ENCODE results near the gene LGALS4.
"Not testable (repeated sequence)": the region's sequence is repeated elsewhere in the genome, so short reads cannot be mapped to it uniquely, and the experiment has no call there.

LGALS4 gene

DNA sequence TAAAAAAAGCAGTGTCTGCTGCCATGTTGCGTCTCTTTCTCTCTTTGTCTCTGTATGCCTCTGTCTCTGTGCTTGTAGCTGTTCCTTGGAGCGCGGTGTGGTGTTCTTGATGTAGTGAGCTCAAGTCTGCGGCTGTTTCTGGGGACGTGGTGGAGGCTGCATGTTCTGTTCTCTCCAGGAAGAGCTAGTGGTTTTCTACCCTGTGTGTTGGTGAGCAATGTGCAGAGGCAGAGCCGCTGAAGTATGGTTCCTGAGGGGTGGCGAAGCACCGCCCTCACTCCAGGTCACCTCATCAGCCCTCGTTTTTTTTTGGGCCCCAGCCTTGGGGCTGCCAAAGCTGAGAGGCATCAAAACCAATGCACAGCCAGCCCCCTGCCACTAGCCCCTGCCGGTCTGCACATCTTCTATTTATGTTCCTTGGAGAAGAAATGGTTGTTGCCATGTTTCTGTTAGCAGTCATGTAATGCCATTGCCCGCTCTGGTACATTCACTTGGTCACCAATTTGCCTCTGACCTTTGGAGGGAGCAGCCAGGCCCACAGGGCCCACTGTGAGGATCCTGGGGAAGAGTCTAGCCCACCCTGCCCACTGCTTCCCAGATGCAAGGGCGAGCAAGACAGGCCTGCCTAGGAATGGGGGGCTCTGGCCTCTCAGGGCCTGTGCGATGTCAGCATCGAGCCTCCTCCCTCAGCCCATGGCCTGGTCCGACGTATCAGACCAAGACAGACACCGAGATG lies 29.9 kb upstream of the LGALS4 start:
- DNase-seq = peak in 4 of 5 donors; percentile 37 to 80 (median 49)

DNA sequence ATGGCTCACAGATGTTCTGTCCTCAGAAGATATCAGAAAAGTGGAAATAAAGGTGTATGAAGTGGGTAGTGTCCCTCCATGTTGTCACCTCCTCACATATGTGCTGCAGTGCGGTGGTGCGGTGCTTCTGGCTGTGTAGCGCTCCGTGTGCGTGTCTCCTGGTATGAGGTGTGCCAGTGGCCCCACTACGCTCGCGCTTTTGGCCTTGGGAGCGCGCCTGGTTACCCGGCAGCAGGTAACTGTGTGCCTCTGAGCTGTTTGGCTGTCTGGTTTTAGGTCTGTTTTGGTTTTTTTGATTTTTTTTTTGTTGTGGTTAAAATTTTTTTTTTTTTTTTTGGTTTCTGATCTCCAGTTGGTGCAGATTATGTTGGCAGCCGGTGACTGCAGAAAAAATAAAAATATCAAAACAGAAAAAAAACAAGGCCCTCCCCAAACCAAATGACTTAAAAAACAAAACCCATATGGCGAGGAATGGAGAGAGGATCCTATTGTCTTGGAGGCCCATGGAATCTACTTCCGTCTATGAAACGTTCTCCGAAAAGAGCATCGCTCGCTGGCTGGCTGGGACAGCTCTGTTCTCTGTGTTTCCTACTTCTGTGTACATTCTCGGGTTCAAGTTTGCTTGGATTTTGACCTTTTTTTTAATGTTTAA lies 29.2 kb upstream of the LGALS4 start:
- peak in 4 of 5 donors; percentile 43 to 70 (median 54) for DNase-seq

DNA sequence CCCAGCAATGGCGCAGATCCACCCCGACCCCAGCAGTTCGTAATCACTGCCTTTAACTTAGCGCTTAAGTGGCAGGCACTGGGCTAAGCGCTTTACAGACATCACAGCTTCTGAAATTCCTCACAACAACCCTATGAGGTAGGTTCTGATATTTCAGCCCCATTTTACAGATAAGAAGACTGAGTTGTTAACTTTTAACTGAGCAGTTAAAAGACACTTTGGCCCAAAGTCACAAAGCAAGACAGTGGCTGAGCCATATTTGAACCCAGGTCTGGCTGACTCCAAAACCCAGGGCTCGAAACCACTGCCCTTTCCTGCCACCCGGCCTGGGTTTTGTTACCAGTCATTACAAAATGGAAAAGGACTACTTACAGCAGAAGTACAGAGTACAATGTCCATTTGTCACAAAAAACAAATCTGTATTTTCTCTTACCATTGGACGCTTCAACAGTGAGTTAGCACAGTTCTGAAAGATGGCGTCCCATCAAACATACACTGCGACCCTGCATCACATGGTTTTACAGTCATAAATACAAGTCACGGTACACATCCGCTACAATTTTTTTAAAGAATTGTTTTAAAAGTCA lies 28.5 kb upstream of the LGALS4 start:
- no peak for DNase-seq

DNA sequence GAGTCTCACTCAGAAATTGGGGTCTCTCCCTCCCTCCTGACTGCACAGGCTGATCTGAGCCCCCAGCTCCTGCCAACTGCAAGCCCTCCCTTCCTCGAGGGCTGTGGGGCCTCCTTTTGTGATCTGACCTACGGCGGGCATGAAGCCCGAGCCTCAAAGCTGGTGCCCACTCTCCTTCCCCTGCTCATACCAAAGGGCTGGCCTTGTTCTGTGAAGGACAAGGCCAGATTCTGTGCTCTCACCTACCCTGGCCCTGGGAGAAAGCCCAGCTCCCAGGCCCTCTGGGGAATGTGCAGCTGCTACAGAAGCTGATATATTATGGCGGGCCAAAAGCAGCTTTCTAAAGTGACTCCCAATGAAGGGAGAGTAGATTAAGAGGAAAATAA lies 27.8 kb upstream of the LGALS4 start:
- no peak for DNase-seq

DNA sequence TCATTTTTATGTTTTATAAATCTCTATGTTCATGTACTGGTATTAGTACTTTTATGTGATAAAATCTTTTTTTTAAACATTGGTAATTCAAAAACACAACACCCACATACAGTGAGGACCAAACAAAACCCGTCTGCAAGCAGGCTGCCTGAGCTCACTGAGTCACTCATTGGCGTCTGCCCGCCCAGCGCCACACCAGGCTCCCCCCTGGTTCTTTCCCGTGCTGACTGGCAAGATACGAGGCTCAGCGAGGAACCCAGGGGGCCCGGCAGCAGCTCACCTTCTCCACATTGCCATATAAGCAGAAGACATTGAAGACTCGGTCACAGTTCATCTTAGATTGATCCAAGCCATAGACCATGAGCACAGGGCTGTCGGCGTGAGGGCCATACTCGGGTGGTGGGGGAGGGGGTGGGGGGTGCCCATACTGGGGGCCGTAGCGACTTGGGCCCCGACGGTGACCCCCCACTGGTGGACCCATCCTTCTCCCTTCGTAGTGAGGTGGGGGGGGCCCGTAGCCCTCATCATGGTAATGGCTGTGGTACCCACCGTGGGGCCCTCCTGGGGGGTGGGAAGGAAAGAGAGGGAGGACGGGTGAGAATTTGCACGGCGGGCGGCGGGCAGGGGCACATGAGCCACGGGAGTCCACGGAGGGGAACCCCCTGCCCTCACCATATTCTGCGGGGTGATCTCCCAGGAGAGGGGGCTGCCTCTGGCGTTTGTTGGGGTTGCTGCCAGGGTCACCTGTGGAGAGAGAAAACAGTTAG lies 27.3 kb upstream of the LGALS4 start:
- no peak for DNase-seq

DNA sequence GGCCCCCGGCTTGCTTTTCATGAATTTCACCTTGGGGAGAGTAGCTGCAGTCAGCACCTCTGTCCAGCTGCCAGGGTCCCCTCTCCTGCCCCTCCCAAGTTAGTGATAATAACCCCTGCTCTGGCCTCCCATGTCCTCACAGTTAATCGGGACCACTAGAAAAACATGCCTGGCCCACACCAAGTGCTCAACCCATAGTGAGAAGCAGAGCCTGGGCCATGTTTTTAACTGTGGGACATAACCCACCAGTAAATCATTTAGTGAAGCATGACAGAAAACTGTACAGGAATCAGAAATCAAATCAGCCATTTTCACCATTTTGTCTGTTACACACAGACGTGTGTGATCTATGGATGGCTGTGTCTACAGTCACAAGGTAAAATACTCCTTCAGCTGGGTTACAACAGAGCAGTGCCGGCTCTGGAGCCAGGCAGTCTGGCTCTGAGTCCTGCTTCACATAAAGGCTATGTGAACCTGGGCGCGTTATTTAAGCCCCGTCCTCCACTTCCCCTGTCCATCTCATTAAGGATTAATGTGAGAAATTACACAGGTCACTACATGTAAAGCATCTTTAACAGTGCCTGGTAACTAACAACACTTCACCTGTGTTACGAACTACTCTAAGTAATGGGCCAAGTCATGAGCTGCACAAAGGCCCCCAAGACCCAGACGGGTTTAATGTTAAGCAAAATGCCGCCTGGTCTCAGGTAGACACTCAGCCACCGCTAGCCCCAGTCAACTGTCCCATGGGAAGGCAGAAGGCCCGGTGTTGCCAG lies 26.4 kb upstream of the LGALS4 start:
- DNase-seq = no peak

DNA sequence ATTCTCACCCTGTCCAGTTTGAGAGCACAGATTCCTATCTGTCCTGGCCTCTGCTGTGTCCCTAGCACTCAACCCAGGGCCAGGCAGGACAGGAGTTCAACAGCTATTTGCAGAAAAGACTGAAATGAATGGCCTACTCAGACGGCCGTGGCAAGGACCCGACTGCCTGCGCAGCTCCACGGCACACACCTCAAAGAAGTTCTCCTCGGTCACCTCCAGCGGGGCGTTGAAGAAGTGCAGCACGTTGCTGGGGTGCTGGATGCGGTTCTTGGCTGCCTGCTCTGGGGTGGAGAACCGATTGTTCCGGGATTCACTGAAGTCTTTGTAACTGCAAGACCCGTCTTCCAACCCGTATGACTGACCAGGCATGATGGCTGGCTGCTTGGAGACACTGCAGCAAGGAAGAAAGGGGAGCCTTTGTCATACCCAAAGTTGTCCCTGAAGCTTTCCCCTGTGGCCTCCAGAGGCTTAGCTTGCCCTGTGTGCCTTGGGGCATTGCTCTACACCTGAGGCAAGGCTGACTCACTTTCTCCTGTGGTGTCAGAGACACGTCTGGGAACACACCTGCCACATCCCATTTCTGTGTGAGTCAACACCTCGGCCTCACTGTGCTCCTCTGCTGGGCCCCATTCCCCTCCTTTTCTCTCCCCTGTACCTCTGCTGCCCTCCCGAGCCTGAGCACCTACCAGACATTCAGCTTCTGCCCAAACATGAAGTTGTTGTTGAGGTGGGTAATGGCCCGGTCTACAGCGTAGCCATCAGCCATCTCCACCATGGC lies 25.7 kb upstream of the LGALS4 start:
- DNase-seq = no peak

DNA sequence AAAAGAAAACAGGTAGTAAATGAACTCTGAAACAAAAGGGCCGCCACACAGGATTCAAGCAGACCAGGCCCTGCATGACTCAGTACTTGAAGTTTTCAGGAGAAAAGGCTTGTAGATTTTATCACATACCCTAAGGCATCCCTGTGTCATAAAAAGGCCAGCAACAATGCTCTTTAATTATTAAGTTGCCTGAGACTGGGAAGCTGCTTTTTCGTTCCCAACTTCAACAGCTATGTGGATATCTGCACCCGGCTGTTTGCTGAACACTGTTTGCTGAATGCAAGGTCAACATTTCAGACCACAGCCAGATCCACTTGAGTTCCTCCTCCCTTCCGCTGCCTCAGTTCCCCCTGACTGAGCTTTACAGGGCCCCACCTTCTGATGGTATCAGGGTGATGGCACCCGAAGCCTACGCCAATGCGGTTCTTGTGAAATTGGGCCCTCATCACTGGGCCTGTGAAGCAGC lies 24.9 kb upstream of the LGALS4 start:
- no peak for DNase-seq

DNA sequence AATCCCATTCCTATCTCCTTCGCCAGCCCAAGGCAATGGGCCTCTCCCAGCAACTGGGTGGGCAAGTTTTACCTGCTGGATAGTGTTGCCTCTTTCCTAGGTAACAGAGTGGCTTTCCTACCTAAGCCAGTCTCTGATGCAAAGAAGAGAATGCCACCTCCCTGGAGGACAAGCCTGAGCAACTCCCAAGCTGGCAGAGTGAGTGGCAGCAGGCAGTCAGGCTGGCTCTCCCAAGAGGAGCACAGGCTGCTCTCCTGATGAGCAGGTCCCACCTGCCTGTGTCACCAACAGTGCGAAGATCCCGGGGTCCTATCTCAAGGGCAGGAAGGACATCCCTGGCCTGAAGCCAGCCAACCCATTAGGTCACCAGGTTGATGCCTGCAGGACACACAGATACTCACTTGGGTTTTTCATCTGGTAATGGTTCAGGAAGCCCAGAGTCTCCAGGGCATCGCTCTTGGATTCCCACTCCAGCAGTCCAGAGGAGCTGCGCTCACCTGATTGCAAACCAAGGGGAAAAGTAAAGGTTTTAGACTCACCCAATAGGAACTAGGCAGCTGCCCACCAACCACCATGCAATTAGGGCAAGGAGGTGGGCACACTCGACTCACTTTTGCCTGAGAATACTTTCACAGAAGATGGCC lies 24.4 kb upstream of the LGALS4 start:
- DNase-seq = no peak

DNA sequence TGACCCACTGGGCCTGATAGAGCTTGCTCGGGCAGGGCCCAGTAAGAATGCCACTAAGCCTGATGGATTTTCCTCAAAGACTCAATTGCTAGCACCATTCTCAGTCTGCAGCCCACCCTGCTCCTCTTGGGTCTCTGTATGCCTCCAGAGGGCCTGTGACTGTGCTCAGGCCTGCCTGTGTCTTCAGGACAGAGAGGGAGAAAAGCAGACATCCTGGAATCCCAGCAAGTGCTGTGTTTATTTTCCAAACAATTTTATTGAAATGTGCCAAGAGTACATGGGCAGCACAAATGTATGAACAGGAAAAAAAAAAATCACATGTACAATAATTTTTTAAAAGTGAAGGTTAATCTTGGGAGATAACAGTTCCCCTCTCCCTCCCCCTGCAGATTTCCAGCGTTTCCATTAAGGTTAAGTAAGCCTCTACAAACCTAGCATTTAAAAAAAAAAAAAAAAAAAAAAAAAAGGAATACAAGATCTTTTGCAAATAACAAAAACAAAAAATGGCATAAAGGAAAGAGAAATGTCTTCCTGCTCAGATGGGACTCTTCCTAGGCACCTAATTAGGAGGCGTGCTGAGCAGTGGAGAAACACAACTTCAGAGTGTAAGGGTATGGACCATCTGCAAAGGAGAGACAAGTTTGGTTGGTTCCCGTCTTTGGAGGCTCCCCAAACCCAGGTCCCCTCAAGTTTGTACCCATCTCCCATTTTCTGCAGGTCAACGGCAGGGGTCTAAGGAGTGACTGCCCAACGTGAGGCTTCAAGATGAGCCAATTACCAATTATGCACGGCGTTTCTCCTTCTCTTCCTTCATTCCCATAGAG lies 23.6 kb upstream of the LGALS4 start:
- DNase-seq = no peak

DNA sequence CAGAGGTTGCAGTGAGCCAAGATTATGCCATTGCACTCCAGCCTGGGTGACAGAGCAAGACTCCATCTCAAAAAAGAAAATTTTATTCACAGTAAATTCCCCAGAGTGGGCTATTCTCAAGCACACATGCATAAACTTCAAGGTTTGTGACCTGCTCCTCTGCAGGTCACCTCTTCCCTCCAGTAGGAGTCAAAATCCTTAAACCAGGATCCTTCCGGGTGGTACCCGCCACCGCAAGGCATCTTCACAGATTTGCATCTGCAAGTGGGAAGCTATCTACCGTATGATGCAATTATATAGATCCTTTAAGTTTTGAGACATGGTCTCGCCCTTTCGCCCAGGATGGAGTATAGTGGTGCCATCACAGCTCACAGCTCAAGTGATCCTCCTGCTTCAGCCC lies 21.8 kb upstream of the LGALS4 start:
- no peak for DNase-seq

DNA sequence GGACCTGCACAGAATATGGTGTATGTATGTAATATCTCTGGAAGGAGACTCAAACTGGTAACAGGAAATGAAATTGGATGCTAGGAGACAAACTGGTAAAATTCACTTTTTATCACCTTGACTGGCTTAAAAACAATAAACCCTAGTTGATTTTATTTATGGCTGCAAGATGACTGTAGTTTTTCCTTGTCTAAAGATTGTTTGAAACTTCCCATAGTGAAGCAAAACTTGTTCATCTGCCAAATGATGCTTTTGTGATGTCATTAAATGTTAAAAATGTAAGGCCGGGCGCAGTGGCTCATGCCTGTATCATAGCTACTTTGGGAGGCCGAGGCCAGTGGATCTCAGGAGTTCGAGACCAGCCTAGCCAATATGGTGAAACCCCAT lies 21.4 kb upstream of the LGALS4 start:
- DNase-seq = no peak

DNA sequence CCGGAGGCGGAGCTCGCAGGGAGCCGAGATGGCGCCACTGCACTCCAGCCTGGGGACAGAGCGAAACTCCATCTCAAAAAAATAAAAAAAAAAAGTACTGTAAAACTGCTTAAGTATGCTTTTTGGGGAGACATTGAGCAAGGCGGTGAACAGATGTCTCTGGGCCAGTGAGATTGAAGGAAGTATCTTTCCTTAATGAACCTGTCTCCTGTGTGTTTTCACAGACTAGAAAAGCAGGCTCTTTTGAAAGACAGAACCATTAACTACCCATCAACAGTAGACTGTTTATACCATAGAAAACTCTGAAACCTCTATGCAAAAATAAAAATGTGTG lies 20.3 kb upstream of the LGALS4 start:
- no peak for DNase-seq

DNA sequence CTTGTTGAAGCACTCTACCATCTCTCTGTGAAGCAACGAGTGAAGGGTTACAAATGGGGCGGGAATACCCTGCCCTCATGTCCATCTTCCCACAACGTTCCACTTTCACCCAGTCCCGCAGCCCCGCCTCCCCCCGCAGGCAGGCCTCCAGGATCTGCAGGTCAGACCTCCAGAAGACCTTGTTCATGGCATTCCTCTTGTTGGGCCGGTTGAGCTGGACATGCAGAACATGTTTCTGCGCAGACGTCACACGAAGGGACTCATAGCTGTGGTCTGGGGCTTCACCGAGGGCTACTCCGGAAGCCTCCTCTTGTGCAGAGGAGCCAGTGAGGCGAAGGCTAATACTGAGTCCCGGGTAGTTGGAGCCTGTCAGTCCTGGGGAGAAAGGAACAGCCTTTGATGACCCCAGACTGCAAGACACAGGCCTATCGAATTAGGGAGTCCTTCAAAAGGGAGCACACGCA lies 18.4 kb upstream of the LGALS4 start:
- no peak for DNase-seq

DNA sequence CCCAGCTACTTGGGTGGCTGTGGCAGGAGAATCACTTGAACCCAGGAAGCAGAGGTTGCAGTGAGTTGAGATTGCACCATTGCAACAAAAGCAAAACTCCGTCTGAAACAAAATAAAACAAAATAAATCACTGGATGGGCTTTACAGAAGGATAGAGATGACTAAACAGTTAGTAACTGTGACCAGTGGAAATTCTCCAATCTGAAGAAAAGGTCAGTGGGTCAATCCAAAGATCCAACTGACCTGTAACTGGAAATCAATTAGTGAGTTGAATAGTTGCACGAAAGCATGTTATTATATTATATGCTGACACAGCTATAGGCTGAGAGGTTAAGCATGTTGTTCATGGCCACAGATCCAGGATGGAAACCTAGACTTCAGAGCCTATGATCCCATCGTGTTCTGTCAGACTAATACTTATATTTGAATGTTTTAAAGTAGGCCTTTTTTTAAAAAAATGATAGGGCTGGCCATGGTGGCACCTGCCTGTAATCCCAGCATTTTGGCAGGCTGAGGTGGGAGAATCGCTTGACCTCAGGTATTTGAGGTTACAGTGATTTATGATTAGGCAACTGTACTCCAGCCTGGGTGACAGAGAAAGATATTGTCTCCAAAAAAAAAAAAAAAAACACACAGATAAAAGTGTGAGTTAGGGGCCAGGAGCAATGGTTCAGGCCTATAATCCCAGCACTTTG lies 17.4 kb upstream of the LGALS4 start:
- DNase-seq = no peak

DNA sequence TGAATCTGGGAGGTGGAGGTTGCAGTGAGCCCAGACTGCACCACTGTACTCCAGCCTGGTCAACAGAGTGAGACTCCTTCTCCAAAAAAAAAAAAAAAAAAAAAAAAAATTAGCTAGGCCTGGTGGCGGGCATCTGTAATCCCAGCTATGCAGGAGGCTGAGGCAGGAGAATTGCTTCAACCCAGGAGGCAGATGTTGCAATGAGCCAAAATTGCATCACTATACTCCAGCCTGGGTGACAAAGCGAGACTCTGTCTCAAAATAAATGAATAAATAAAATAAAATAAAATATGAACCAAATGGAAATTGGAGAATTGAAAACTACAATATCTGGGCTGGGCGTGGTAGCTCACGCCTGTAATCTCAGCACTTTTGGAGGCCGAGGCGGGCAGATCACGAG lies 16.5 kb upstream of the LGALS4 start:
- not testable (repeated sequence) for DNase-seq

DNA sequence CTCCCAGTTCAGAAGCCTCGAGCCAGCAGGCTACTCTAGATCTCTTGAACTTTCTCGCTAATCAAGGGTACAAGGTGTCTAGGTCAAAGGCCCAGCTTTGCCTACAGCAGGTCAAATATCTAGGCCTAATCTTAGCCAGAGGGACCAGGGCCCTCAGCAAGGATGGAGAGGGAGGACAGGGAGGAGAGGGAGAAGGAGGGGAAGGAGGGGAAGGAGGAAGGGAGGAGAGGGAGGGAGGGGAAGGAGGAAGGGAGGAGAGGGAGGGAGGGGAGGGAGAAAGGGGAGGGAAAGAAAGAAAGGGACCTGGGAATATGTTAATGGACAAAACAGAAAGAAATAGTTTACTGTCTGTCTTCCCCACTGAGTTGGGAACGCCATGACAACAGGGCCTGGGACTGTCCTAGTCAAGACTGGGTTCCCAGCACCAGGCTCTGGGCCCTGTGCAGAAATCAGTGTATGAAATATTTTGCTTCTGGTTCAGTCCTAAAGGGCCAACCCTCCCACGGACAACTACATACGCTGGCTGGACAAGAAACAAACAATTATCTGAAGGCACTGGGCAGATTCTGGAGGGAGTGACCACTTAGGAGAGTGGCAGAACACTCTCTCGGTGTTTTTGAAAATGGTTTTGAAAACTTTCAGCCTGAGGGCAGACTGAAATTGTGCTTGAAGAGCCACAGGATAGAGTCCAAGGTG lies 14.3 kb upstream of the LGALS4 start:
- DNase-seq = no peak

DNA sequence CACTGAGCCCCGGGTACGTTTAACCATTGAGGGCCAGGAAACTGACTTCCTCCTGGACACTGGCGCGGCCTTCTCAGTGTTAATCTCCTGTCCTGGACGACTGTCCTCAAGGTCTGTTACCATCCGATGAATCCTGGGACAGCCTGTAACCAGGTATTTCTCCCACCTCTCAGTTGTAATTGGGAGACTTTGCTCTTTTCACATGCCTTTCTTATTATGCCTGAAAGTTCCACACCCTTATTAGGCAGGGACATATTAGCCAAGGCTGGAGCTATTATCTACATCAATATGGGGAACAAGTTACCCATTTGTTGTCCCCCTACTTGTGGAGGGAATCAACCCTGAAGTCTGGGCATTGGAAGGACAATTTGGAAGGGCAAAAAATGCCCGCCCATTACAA lies 13.2 kb upstream of the LGALS4 start:
- DNase-seq = not testable (repeated sequence)

DNA sequence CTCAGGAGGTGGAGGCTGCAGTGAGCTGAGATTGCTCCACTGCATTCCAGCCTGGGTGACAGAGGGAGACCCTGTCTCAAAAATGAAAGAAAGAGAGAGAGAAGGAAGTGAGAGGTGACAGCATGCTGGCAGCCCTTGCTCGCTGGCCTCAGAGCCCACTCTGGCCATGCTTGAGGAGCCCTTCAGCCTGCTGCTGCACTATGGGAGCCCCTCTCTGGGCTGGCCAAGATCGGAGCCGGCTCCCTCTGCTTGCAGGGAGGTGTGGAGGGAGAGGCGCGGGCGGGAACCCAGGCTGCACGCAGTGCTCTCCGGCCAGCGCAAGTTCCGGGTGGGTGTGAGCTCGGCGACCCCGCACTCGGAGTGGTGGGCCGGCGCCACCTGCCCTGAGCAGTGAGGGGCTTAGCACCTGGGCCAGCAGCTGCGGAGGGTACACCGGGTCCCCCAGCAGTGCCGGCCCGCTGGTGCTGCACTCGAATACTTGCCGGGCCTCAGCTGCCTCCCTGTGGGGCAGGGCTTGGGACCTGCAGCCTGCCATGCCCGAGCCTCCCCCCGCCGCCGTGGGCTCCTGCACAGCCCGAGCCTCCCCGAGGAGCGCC lies 8.6 kb upstream of the LGALS4 start:
- not testable (repeated sequence) for DNase-seq

All from T-helper 1 cell (primary cell).